B cell (primary cell): Measurements from ENCODE around the gene RASGRF2. TPM values are rescaled to one million over a fixed set of nuclear protein-coding genes. Genes with fewer than 3 reads are reported as not detected.
A peak's percentile ranks its signal among the peaks of the same experiment; 100 is the strongest.

Experiments
- ATAC-seq: fragments of 200-7000 bp; cut with Tn5 transposase; one replicate; pipeline ENCODE4 v1.10.0; 2021; ENCODE audit warnings: low read depth, mild to moderate bottlenecking, moderate number of reproducible peaks, moderate library complexity
- CTCF ChIA-PET: fragments of 350-600 bp; sonication (Branson Sonifier 250); formaldehyde crosslinking; loops from one replicate; lab custom pipeline; 2021; ENCODE audit warnings: antibody characterized with exemption, inconsistent platforms; lab: Charles Lee
- POLR2A ChIA-PET: fragments of 350-600 bp; sonication (Branson Sonifier 250); formaldehyde crosslinking; loops from one replicate; lab custom pipeline; 2021; ENCODE audit warnings: antibody characterized with exemption; lab: Charles Lee
- DNase-seq: peaks from one replicate; pipeline ENCODE4 v3.0.0; 2013
- H2AFZ ChIP-seq: 2 replicates; pipeline ENCODE4 v1.6.1; 2012; ENCODE audit warnings: mild to moderate bottlenecking, low read depth, low read length; ENCODE audit not compliant: insufficient read depth, poor library complexity, severe bottlenecking
- H3K27ac ChIP-seq, 2 donors: 1 replicate in 1 of 2; 2 replicates in 1 of 2; pipeline ENCODE4 v1.5.1; 2012 to 2013; ENCODE audit warnings: low read length in 2 of 2, mild to moderate bottlenecking in 2 of 2, moderate library complexity in 1 of 2
- H3K27me3 ChIP-seq, 4 experiments: fragments of 200-600 bp in 1 of 4; sonication (generic) in 1 of 4; replicated peaks in 1 of 4; 1 replicate in 2 of 4; 2 replicates in 2 of 4; pipeline versions ENCODE4 v1.6.1 to v1.7.0; 2013 to 2016; ENCODE audit warnings: low read length in 3 of 4, mild to moderate bottlenecking in 2 of 4, mixed read lengths in 1 of 4, moderate library complexity in 1 of 4; ENCODE audit not compliant: insufficient read depth in 4 of 4, control insufficient read depth in 3 of 4; ENCODE audit errors: control extremely low read depth in 1 of 4
- H3K36me3 ChIP-seq, 2 experiments: replicated peaks in 1 of 2; 1 replicate in 1 of 2; 2 replicates in 1 of 2; pipeline versions ENCODE4 v1.6.1 to v1.7.1; 2013; ENCODE audit warnings: low read length in 1 of 2; ENCODE audit not compliant: insufficient read depth in 2 of 2, control insufficient read depth in 1 of 2; ENCODE audit errors: control extremely low read depth in 1 of 2, extremely low read depth in 1 of 2
- H3K4me1 ChIP-seq, 2 donors: fragments of 200-600 bp in 1 of 2; sonication (generic) in 1 of 2; 1 replicate in 1 of 2; 2 replicates in 1 of 2; pipeline versions ENCODE4 v1.5.1 to v1.6.1; 2013 to 2017; ENCODE audit warnings: low read length in 2 of 2; ENCODE audit not compliant: control insufficient read depth in 2 of 2, insufficient read depth in 2 of 2
- H3K4me2 ChIP-seq: replicated peaks from 2 replicates; pipeline ENCODE3; 2012; ENCODE audit warnings: mild to moderate bottlenecking, low read depth, low read length; ENCODE audit not compliant: poor library complexity, severe bottlenecking
- H3K4me3 ChIP-seq, 5 experiments: fragments of 200-600 bp in 1 of 5; sonication (generic) in 1 of 5; 1 replicate in 3 of 5; 2 replicates in 2 of 5; pipeline versions ENCODE4 v1.5.1 to v1.7.0; 2011 to 2016; ENCODE audit warnings: low read length in 4 of 5, mild to moderate bottlenecking in 4 of 5, low read depth in 2 of 5, control low read depth in 1 of 5, moderate library complexity in 1 of 5; ENCODE audit not compliant: insufficient read depth in 1 of 5; ENCODE audit errors: control extremely low read depth in 1 of 5, extremely low read depth in 1 of 5
- H3K79me2 ChIP-seq: fragments of 200-600 bp; sonication (generic); one replicate; pipeline ENCODE4 v1.6.0; 2016; ENCODE audit warnings: low read length; ENCODE audit not compliant: control insufficient read depth, insufficient read depth
- H3K9ac ChIP-seq: fragments of 200-600 bp; sonication (generic); 2 replicates; pipeline ENCODE4 v1.6.1; 2017; ENCODE audit warnings: mild to moderate bottlenecking, low read length, moderate library complexity
- H3K9me3 ChIP-seq, 3 donors: one replicate each; pipeline versions ENCODE4 v1.6.1 to v1.7.1; 2013; ENCODE audit warnings: low read length in 2 of 3; ENCODE audit not compliant: control insufficient read depth in 2 of 3, insufficient read depth in 1 of 3; ENCODE audit errors: control extremely low read depth in 1 of 3
- H4K20me1 ChIP-seq: 2 replicates; pipeline ENCODE4 v1.6.0; 2012; ENCODE audit warnings: mild to moderate bottlenecking, low read length; ENCODE audit not compliant: insufficient read depth, control insufficient read depth, poor library complexity, severe bottlenecking
- H3K27ac Mint-ChIP-seq: one replicate; pipeline ENCODE4 v1.8.0; 2021; ENCODE audit warnings: mixed read lengths
- H3K27me3 Mint-ChIP-seq: one replicate; pipeline ENCODE4 v1.8.0; 2021; ENCODE audit warnings: mixed read lengths
- H3K4me1 Mint-ChIP-seq: one replicate; pipeline ENCODE4 v1.8.0; 2021; ENCODE audit warnings: mixed read lengths
- H3K4me3 Mint-ChIP-seq: one replicate; pipeline ENCODE4 v1.8.0; 2021; ENCODE audit warnings: mixed read lengths
- H3K9me3 Mint-ChIP-seq: one replicate; pipeline ENCODE4 v1.8.0; 2022; ENCODE audit warnings: mixed read lengths; ENCODE audit not compliant: insufficient read depth
- EZH2 ChIP-seq: IDR thresholded peaks from 2 replicates; pipeline ENCODE4 v1.6.1; 2012; ENCODE audit warnings: borderline replicate concordance, low read depth, mild to moderate bottlenecking, moderate library complexity, low read length; ENCODE audit not compliant: insufficient read depth, poor library complexity, severe bottlenecking
- WGBS: methylation state at CpG from one replicate; pipeline ENCODE4 v1.1.5; 2013; ENCODE audit warnings: missing lambda C conversion rate; ENCODE audit not compliant: insufficient coverage; 5-methylcytosine and 5-hydroxymethylcytosine counted together
- intact Hi-C: fragments of 100-400 bp; cut with micrococcal nuclease; formaldehyde crosslinking; loops from one replicate; pipeline ENCODE4 v1.10.0; 2022
- polyA plus RNA-seq: library from polyadenylated mRNA; depleted of rRNA; stranded (reverse); fragments of >200 nt; gene quantifications from 2 replicates; pipeline ENCODE4 v1.2.3, GENCODE V29; 2012
- total RNA-seq, 2 donors: library from RNA; stranded (reverse); fragments of 120-200 nt in 1 of 2; gene quantifications; 1 replicate in 1 of 2; 2 replicates in 1 of 2; pipeline versions ENCODE4 v1.2.3 to v1.2.4, GENCODE V29; 2013 to 2022
- TF ChIP-seq, protein P1 (sequence below): fragments of 200-600 bp; IDR thresholded peaks from one replicate; pipeline ENCODE4 v1.8.0; 2022; ENCODE audit warnings: antibody characterized with exemption, mild to moderate bottlenecking

The RASGRF2 gene
- total and polyA plus RNA-seq, 2 donors (not counting 1 experiment from before 2014, with no cell fraction given) = 0.04 to 0.37 TPM

DNA sequence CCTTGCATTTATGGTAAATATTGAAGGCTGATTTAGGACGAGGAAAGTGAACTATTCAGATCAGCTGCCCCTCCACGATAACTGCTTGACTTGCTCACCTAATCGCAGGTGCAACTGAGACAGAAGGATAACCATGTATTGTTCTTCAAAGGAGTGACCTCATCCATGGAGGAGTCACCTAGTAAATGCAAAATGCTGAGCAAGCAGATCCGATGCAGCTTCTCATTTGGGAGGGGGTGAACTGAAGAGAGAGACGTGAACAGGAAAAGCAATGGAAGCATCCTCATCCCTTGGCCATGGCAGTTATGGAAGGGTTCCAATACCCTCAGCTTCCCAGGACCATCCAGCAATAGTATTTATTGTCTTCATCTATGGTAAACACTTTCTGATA, 47.5 kb downstream of the RASGRF2 start:
- no peaks in the 10 kb centered on the region for H3K79me2 ChIP-seq

DNA sequence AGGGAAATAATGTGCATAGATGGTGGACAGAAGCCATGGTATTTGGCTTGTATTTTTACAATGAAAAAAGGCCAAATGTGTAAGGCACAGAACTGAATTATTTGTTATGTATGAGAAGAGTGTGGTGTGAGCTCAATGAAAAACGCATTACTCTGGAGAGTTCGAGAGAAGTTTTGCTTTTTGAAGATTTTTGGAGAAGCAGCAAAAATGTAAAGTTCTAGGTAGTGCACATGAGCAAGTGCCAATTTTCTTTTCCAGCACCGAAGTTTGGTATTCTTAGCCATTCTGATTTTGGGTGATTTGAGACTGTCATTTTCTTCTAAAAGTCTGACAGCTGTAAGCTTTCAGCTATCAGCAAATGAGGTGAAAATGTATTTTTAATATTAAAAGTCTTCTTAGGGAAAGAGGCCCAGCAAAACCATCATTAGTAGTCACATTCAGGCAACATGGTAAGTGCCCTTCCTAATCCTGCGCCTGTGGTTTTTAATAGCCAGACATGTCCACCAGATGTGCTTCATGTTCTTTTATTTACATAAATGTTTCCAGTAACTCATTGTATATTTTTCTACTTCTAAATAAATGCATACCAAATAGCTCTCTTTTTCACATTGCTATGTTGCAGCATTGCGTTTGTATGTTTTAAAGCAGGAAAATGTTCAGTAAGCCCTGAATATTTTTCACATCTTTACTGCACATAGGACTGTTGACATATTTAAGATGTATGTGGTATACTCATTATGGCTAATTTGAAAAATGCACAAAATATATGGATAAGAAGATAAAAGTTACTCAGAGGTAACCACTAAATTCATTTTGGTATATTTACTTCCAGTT, 50.4 kb downstream of the RASGRF2 start:
- no peak for TF ChIP-seq EZH2
- TF ChIP-seq, protein P1, sequence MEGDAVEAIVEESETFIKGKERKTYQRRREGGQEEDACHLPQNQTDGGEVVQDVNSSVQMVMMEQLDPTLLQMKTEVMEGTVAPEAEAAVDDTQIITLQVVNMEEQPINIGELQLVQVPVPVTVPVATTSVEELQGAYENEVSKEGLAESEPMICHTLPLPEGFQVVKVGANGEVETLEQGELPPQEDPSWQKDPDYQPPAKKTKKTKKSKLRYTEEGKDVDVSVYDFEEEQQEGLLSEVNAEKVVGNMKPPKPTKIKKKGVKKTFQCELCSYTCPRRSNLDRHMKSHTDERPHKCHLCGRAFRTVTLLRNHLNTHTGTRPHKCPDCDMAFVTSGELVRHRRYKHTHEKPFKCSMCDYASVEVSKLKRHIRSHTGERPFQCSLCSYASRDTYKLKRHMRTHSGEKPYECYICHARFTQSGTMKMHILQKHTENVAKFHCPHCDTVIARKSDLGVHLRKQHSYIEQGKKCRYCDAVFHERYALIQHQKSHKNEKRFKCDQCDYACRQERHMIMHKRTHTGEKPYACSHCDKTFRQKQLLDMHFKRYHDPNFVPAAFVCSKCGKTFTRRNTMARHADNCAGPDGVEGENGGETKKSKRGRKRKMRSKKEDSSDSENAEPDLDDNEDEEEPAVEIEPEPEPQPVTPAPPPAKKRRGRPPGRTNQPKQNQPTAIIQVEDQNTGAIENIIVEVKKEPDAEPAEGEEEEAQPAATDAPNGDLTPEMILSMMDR = no peak
- ChIA-PET CTCF (no interaction called here), POLR2A (no interaction called here)
- DNase-seq (no peak), ATAC-seq (no peak)
- no peak overlapping the region for H3K4me3 Mint-ChIP-seq
- H3K9me3 Mint-ChIP-seq = no peaks in the 10 kb centered on the region
- Histone ChIP-seq H3K79me2 (no peaks in the 10 kb centered on the region), H2AFZ (no peak overlapping the region), H3K36me3 (no peaks in the 10 kb centered on the region), H3K27me3 (no peaks in the 10 kb centered on the region), H3K4me2 (no peak overlapping the region), H3K4me1 (peaks cover 4 to 8% of the 10 kb centered on the region in 2 donors), H3K9ac (no peak overlapping the region), H4K20me1 (no peaks in the 10 kb centered on the region), H3K27ac (no peak overlapping the region), H3K9me3 (peaks cover 0 to 4% (median 0%) of the 10 kb centered on the region in 3 donors), H3K4me3 (no peak overlapping the region)
- no peak overlapping the region for H3K27ac Mint-ChIP-seq
- WGBS = 94% methylated on average over 2 of the region's 5 CpGs
- H3K4me1 Mint-ChIP-seq = peaks cover 10% of the 10 kb centered on the region
- intact Hi-C loops = no loop called here
- H3K27me3 Mint-ChIP-seq = peaks cover 14% of the 10 kb centered on the region

More for the DNA sequence above, 47.5 kb downstream of the RASGRF2 start:
- TF ChIP-seq, protein P1 = no peak
- TF ChIP-seq EZH2 = no peak
- DNase-seq = no peak
- no peaks in the 10 kb centered on the region for H3K36me3 ChIP-seq
- POLR2A ChIA-PET = no interaction called here
- Mint-ChIP-seq H3K4me3 (no peak overlapping the region), H3K4me1 (peaks cover 10% of the 10 kb centered on the region), H3K27ac (no peak overlapping the region), H3K27me3 (peaks cover 16% of the 10 kb centered on the region), H3K9me3 (no peaks in the 10 kb centered on the region)
- ATAC-seq = no peak
- peak overlapping the region; percentile 20 for H3K4me2 ChIP-seq
- peaks cover 4 to 8% of the 10 kb centered on the region in 2 donors for H3K4me1 ChIP-seq
- peaks cover 0 to 4% (median 0%) of the 10 kb centered on the region in 3 donors for H3K9me3 ChIP-seq
- no peak overlapping the region for H3K9ac ChIP-seq
- H2AFZ ChIP-seq = no peak overlapping the region
- intact Hi-C loops = no loop called here
- WGBS = 96% methylated on average over 3 of the region's 5 CpGs
- no peaks in the 10 kb centered on the region for H3K27me3 ChIP-seq
- H3K4me3 ChIP-seq = no peak overlapping the region
- no peak overlapping the region for H3K27ac ChIP-seq
- H4K20me1 ChIP-seq = no peaks in the 10 kb centered on the region
- CTCF ChIA-PET = no interaction called here
